NCI-H526 treated with DMSO at 0.1 percent for 48 hours (cell line): Measurements from ENCODE around the gene PRKAA2.
"Not testable (repeated sequence)": the region's sequence is repeated elsewhere in the genome, so short reads cannot be mapped to it uniquely, and the experiment has no call there.

ENCODE experiments used
- DNase-seq: peaks from one replicate; lab custom pipeline; 2025; lab: John Stamatoyannopoulos, UW

The PRKAA2 gene

DNA sequence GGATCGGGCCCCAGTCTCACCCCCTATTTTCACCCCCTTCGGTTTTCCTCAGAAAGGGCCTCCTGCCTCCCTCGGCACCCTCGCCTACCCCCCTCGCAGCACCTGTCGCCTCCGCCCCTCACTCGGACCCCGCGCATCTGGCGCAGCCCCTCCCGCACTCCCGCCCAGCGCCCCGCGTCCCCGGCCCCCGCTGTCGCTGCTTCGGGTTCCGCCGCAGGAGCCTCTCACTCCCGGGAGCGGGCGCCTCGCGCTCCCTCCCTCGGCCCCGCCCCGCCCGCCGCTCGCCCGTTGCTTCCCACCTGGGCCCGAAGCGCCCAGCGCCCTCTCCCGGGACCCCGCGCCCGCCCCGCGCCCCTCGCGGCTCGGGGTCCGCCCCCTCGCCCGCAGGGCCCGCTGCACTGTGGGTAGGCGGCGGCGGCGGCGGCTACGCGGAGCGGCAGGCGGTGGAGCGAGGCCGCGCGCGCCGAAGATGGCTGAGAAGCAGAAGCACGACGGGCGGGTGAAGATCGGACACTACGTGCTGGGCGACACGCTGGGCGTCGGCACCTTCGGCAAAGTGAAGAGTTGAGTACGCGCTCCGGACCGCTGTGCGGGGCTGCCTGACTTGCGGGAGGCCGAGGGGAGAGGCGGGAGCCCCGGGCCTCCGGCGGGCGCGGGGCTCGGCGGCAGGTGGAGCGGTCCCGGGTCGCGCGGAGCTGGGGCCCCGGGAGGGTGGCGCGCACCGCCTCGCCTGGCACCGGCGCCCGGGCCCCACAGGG lies at the start of gene PRKAA2:
Gene PRKAA2 (plus strand): TSS at position 396 of the 758 bp plus-strand sequence. CDS start 74 bp downstream, at position 470.
- DNase-seq: peak; percentile 48

- not testable (repeated sequence) for DNase-seq
These were observed 49.5 kb upstream of the PRKAA2 start for GRCh38 chr1:56595397-56596191.

- DNase-seq: not testable (repeated sequence)
These were observed 35.0 kb upstream of the PRKAA2 start for GRCh38 chr1:56610097-56610496.

GRCh38 chr1:56610770-56611169 lies 34.3 kb upstream of the PRKAA2 start:
- DNase-seq: not testable (repeated sequence)

DNA sequence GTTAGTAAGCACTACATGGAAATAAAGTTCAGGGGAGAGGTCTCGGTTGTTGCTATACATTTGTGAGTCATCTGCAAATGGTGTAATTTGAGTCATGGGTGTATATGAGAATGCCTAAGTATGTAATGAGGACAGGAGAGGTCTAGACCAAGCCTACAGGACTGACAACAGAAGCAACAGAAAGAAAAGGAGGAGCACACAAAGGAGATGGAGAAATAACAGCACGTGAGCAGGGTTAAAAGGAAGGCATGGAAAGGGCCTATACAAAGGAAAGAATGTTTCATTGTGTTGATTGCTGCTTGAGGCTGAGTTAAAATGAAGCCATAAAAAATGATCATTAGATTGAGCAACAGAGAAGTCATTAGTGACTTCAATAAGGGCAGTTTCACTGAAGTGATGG lies 28.0 kb upstream of the PRKAA2 start:
- peak; percentile 50 for DNase-seq

DNA sequence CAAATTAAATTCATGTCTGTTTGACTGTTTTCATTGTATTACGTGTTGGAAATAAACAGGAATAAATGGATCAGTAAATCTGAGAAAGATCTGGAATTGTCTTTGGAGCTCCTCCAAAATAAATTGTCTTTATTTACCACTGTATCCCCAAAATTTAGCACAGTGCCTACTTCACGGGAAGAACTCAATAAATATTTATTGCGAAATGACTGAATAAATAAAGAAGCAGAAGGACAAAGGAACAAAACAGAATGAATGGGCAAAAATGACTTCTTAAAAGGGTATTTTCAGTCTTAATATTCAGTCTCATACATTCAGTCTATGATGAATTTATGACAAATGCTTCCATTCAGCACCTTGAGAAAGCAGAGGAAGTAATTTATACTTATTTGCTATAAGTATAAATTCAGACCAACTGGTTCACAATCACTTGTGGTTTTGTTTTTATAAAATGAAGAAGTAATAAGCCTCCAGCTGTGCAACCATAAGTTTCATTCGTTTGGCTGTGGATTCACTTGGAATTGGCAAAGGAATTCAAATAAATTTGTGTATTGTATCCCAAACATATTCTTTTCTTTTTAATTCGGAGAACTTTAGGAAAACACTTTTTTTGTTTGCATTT lies 19.2 kb upstream of the PRKAA2 start:
- DNase-seq: no peak

- DNase-seq: no peak
These were observed 18.6 kb upstream of the PRKAA2 start for GRCh38 chr1:56626546-56626945.

- no peak for DNase-seq
These were observed 18.0 kb upstream of the PRKAA2 start for GRCh38 chr1:56627019-56627635.

- DNase-seq: no peak
These were observed 17.5 kb upstream of the PRKAA2 start for GRCh38 chr1:56627636-56628039.

GRCh38 chr1:56630786-56631185 lies 14.3 kb upstream of the PRKAA2 start:
- DNase-seq: no peak

- DNase-seq: no peak
These were observed 13.2 kb upstream of the PRKAA2 start for GRCh38 chr1:56631901-56632300.

- no peak for DNase-seq
These were observed 10.1 kb upstream of the PRKAA2 start for GRCh38 chr1:56634981-56635380.

- DNase-seq: no peak
These were observed 6.9 kb upstream of the PRKAA2 start for GRCh38 chr1:56638248-56638647.

GRCh38 chr1:56639211-56639610 lies 5.9 kb upstream of the PRKAA2 start:
- no peak for DNase-seq

DNA sequence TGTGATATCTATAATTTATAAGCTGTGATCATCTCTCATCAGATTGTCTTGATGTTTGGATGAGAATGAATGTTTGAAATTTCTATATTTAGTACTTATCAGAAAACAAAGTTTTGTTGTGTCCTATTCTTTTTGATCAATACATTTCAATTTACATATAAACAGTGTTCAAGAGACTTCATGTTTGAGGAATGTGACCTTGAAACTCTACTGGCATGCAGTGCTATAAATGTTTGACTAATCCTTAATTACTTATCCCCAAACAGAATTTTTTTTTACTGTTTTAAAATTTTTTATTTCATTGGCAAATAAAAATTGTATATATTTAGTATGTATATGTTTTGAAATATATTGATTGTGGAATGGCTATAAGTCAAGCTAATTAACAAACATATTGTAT lies 1.5 kb upstream of the PRKAA2 start:
- DNase-seq: no peak

GRCh38 chr1:56644064-56644918 lies 823 bp upstream of the PRKAA2 start:
- peak; percentile 48 for DNase-seq

DNA sequence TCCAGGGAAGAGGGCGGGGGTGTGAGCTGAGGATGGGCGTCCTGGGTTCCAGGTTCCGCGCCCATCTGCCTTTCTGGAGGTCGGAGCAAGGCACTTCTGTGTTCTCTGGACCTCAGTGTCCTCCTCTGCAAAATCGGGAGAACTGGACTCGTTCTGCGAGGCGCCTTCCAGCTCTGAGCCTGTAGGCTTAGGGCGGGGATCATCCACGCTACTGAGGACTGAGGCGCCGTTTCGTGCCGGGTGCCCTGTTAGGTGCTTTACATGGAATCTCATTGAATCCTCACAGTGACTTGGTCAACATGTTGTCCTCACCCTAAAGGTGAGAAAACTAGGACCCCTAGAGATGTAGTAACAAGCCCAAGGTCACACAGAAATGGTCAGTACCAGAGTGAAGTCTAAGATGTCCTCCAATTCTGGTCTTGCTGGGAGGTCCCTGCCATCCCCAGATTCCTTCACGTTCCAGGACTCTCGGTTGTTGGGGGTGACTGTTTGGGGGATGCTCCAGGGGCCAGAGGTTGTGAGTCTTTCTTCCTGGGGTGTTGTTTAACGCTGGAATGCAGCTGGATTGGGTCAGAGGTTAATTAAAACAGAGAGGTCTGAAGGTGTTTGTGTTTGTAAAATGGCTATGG lies 677 bp downstream of the PRKAA2 start:
- peak; percentile 65 for DNase-seq

DNA sequence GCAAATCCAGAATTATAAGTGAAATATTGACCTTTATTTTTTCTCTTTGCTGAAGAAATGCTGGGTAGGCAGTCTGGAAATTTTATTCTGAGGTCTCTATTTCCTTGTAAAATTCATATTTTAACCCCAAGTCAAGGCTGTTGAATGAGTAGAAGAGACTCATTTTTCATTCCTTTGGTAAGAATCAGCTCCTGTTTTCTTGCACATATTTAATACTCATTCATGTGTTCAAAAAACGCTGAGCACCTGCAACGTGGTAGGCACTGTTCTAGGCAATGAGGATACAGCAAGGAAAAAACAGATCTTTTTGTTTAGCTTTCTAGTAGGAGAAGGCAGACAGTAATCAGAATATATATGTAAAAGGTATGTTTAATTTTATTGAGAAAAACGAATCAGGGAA lies 1.5 kb downstream of the PRKAA2 start:
- no peak for DNase-seq

DNA sequence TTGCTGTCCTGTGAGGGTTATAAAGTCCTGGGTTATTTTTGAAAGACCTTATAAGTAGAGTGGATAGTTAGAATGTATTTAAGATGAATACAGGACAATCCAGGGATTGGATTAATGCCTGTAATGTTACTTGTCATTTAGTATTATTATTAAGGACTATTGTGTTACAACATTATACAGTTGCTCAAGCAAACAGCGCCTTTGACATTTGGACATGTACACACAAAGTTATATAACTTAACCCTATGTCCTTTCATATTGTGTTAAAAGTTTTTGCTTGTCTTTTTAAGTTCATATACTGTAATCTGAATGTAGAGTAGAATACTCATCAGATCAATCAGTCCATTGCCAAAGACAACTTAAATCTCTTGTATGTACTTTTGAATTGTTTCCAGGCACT lies 2.0 kb downstream of the PRKAA2 start:
- no peak for DNase-seq

- DNase-seq: no peak
These were observed 3.4 kb downstream of the PRKAA2 start for GRCh38 chr1:56648546-56648945.
